GM19099 (cell line): ENCODE measurements around the gene FAT1.

Experiments used
- POLR2A ChIP-seq: IDR thresholded peaks from 3 replicates; pipeline ENCODE4 v1.6.1; 2011; ENCODE audit warnings: low read depth; ENCODE audit not compliant: insufficient read length; ENCODE audit errors: extremely low read depth

FAT1 gene

GRCh38 chr4:186699298-186699697 is 24.4 kb downstream of the FAT1 start:
- TF ChIP-seq POLR2A: no peak

- TF ChIP-seq POLR2A: no peak
Measured at GRCh38 chr4:186698525-186698924, 25.1 kb downstream of the FAT1 start.

- no peak for TF ChIP-seq POLR2A
Measured at GRCh38 chr4:186698028-186698427, 25.6 kb downstream of the FAT1 start.

GRCh38 chr4:186695392-186695791 is 28.3 kb downstream of the FAT1 start:
- no peak for TF ChIP-seq POLR2A

GRCh38 chr4:186693894-186694293 is 29.8 kb downstream of the FAT1 start:
- TF ChIP-seq POLR2A: no peak

- TF ChIP-seq POLR2A: no peak
Measured at GRCh38 chr4:186693159-186693815, 30.4 kb downstream of the FAT1 start.

GRCh38 chr4:186691396-186691795 is 32.3 kb downstream of the FAT1 start:
- no peak for TF ChIP-seq POLR2A

- no peak for TF ChIP-seq POLR2A
Measured at GRCh38 chr4:186689476-186689875, 34.2 kb downstream of the FAT1 start.

- TF ChIP-seq POLR2A: no peak
Measured at GRCh38 chr4:186688150-186688943, 35.3 kb downstream of the FAT1 start.

- no peak for TF ChIP-seq POLR2A
Measured at GRCh38 chr4:186687265-186687664, 36.4 kb downstream of the FAT1 start.

- TF ChIP-seq POLR2A: no peak
Measured at GRCh38 chr4:186685767-186686183, 37.9 kb downstream of the FAT1 start.

- no peak for TF ChIP-seq POLR2A
Measured at GRCh38 chr4:186684889-186685309, 38.8 kb downstream of the FAT1 start.

- TF ChIP-seq POLR2A: no peak
Measured at GRCh38 chr4:186684220-186684619, 39.4 kb downstream of the FAT1 start.

GRCh38 chr4:186680641-186681040 is 43.0 kb downstream of the FAT1 start:
- TF ChIP-seq POLR2A: no peak

- TF ChIP-seq POLR2A: no peak
Measured at GRCh38 chr4:186676531-186677161, 47.0 kb downstream of the FAT1 start.

- no peak for TF ChIP-seq POLR2A
Measured at GRCh38 chr4:186669735-186670134, 53.9 kb downstream of the FAT1 start.
